MCF 10A (cell line): ENCODE measurements around the gene ADGRD2. TPM values are rescaled to one million over a fixed set of nuclear protein-coding genes. Genes with fewer than 3 reads are reported as not detected.

Source experiments
- BruUV-seq: library from RNA; stranded (reverse); fragments of 400-500 nt; replicated peaks from 2 replicates; lab custom pipeline; 2021; lab: Mats Ljungman, UMichigan
- CTCF ChIA-PET: fragments of 300-600 bp; sonication (Branson Sonifier 250); formaldehyde crosslinking; extraction: SDS; loops from one replicate; lab custom pipeline; 2021; ENCODE audit warnings: antibody characterized with exemption, inconsistent platforms; lab: Yijun Ruan, JAX
- POLR2A ChIA-PET: fragments of 300-600, 350-650 bp; sonication (Branson Sonifier 250); formaldehyde crosslinking; extraction: SDS; loops from one replicate; lab custom pipeline; 2020; ENCODE audit warnings: antibody characterized with exemption, inconsistent platforms; lab: Yijun Ruan, JAX
- DNase-seq: peaks from one replicate; pipeline ENCODE4 v3.0.0-alpha.2; 2018; ENCODE audit not compliant: unreplicated experiment
- H3K27ac Mint-ChIP-seq: one replicate; pipeline ENCODE4 v1.8.0; 2022; ENCODE audit warnings: mild to moderate bottlenecking, low read depth, mixed read lengths; ENCODE audit not compliant: unreplicated experiment
- H3K27me3 Mint-ChIP-seq: one replicate; pipeline ENCODE4 v1.8.0; 2022; ENCODE audit warnings: mixed read lengths; ENCODE audit not compliant: insufficient read depth, unreplicated experiment
- H3K36me3 Mint-ChIP-seq: one replicate; pipeline ENCODE4 v1.8.0; 2022; ENCODE audit warnings: mild to moderate bottlenecking, moderate library complexity, mixed read lengths; ENCODE audit not compliant: insufficient read depth, unreplicated experiment
- H3K4me1 Mint-ChIP-seq: one replicate; pipeline ENCODE4 v1.8.0; 2022; ENCODE audit warnings: mixed read lengths; ENCODE audit not compliant: insufficient read depth, unreplicated experiment
- H3K4me3 Mint-ChIP-seq: one replicate; pipeline ENCODE4 v1.8.0; 2022; ENCODE audit warnings: mild to moderate bottlenecking, moderate library complexity, mixed read lengths; ENCODE audit not compliant: unreplicated experiment
- H3K9me3 Mint-ChIP-seq: one replicate; pipeline ENCODE4 v1.8.0; 2022; ENCODE audit warnings: mixed read lengths; ENCODE audit not compliant: unreplicated experiment
- CTCF ChIP-seq: fragments of 200-600 bp; IDR thresholded peaks from one replicate; pipeline ENCODE4 v1.8.0; 2022; ENCODE audit warnings: antibody characterized with exemption, mild to moderate bottlenecking; ENCODE audit not compliant: unreplicated experiment
- intact Hi-C: fragments of 100-400 bp; cut with micrococcal nuclease; formaldehyde crosslinking; loops from 2 replicates; pipeline ENCODE4 v1.14.1; 2022
- total RNA-seq: library from RNA; stranded (reverse); gene quantifications from 2 replicates; pipeline ENCODE4 v1.2.3, GENCODE V29; 2022

The ADGRD2 gene
- total RNA-seq, 1 experiment from 2014 or later = not detected

GRCh38 chr9:124478354-124478753 is 28.1 kb downstream of the ADGRD2 start:
- POLR2A ChIA-PET = no interaction called here
- no peak overlapping the region for H3K27ac Mint-ChIP-seq

GRCh38 chr9:124479371-124479770 is 29.1 kb downstream of the ADGRD2 start:
- ChIA-PET POLR2A (no interaction called here), CTCF (no interaction called here)
- Mint-ChIP-seq H3K27me3 (peaks cover 16% of the 10 kb centered on the region), H3K4me3 (no peak overlapping the region), H3K27ac (no peak overlapping the region), H3K4me1 (peaks cover 4% of the 10 kb centered on the region), H3K36me3 (no peaks in the 10 kb centered on the region), H3K9me3 (no peaks in the 10 kb centered on the region)
- BruUV-seq = no TSS peak
- no peak for TF ChIP-seq CTCF
- no peak for DNase-seq
- intact Hi-C loops = no loop called here

More at GRCh38 chr9:124478354-124478753, 28.1 kb downstream of the ADGRD2 start:
- no peak overlapping the region for H3K4me3 Mint-ChIP-seq
- H3K4me1 Mint-ChIP-seq = peaks cover 4% of the 10 kb centered on the region
- no TSS peak for BruUV-seq
- intact Hi-C loops = no loop called here
- peaks cover 17% of the 10 kb centered on the region for H3K27me3 Mint-ChIP-seq
- TF ChIP-seq CTCF = no peak
- H3K36me3 Mint-ChIP-seq = no peaks in the 10 kb centered on the region
- H3K9me3 Mint-ChIP-seq = no peaks in the 10 kb centered on the region
- DNase-seq = no peak
- CTCF ChIA-PET = no interaction called here

GRCh38 chr9:124479947-124480620 is 29.8 kb downstream of the ADGRD2 start:
- CTCF ChIA-PET = interaction anchor here (0.5 to 0.8 kb wide), 3 partner anchors 11 to 59 kb away, joined by 3 read pairs; no protein-coding TSS in a partner anchor
- no peak for DNase-seq
- no peaks in the 10 kb centered on the region for H3K9me3 Mint-ChIP-seq
- peaks cover 4% of the 10 kb centered on the region for H3K4me1 Mint-ChIP-seq
- no TSS peak for BruUV-seq
- no peak overlapping the region for H3K4me3 Mint-ChIP-seq
- H3K27ac Mint-ChIP-seq = no peak overlapping the region
- intact Hi-C loops = loop anchor here (1.0 kb wide), 1 partner anchor 61 kb away; no protein-coding TSS in a partner anchor
- POLR2A ChIA-PET = no interaction called here
- no peaks in the 10 kb centered on the region for H3K36me3 Mint-ChIP-seq
- TF ChIP-seq CTCF = no peak
- peaks cover 17% of the 10 kb centered on the region for H3K27me3 Mint-ChIP-seq

- no peak overlapping the region for H3K4me3 Mint-ChIP-seq
- BruUV-seq = no TSS peak
- CTCF ChIA-PET = interaction anchor here (0.8 to 1.5 kb wide), 3 partner anchors 19 to 63 kb away, joined by 3 to 9 read pairs (median 3); no protein-coding TSS in a partner anchor
- intact Hi-C loops = loop anchor here (1.0 kb wide), 1 partner anchor 61 kb away; no protein-coding TSS in a partner anchor
- H3K4me1 Mint-ChIP-seq = peaks cover 4% of the 10 kb centered on the region
- peak; percentile 36 for DNase-seq
- H3K36me3 Mint-ChIP-seq = no peaks in the 10 kb centered on the region
- no peaks in the 10 kb centered on the region for H3K9me3 Mint-ChIP-seq
- TF ChIP-seq CTCF = peak; percentile 28
- POLR2A ChIA-PET = no interaction called here
- H3K27me3 Mint-ChIP-seq = peaks cover 22% of the 10 kb centered on the region
- no peak overlapping the region for H3K27ac Mint-ChIP-seq
Observed at GRCh38 chr9:124480621-124480981, 30.4 kb downstream of the ADGRD2 start.
